Sigmoid colon (tissue), 4 donors: ENCODE data around the gene FHAD1.

Source experiments
- CTCF ChIP-seq, 4 experiments: fragments of 450-650 bp in 3 of 4; fragments of 200-600 bp in 1 of 4; IDR thresholded peaks; one replicate each; pipeline ENCODE4 v1.5.1; 2016 to 2019; ENCODE audit warnings: antibody characterized with exemption in 4 of 4, mild to moderate bottlenecking in 3 of 4, moderate library complexity in 2 of 4
- EP300 ChIP-seq, 4 donors: sonication (generic); formaldehyde crosslinking; IDR thresholded peaks; one replicate each; pipeline ENCODE4 v1.6.1; 2017; ENCODE audit warnings: antibody characterized with exemption in 4 of 4
- POLR2A ChIP-seq, 2 donors: fragments of 450-650 bp; IDR thresholded peaks; one replicate each; pipeline ENCODE4 v1.6.1; 2016; ENCODE audit warnings: antibody characterized with exemption in 2 of 2, mild to moderate bottlenecking in 2 of 2, moderate library complexity in 2 of 2
- POLR2AphosphoS5 ChIP-seq, 4 donors: sonication (generic); formaldehyde crosslinking; IDR thresholded peaks; one replicate each; pipeline ENCODE4 v1.6.1; 2017; ENCODE audit warnings: antibody characterized with exemption in 4 of 4

GRCh38 chr1:15204931-15205330, 42.1 kb upstream of the FHAD1 start:
- TF ChIP-seq CTCF (IDR thresholded peaks at IDR 0.05) (no peak), EP300 (IDR thresholded peaks at IDR 0.05) (no peak), POLR2AphosphoS5 (IDR thresholded peaks at IDR 0.05) (no peak), POLR2A (IDR thresholded peaks at IDR 0.05) (no peak)
